Mucosa of gallbladder (tissue), 1 donor: ENCODE measurements around the gene RFC1. TPM values are rescaled to one million over a fixed set of nuclear protein-coding genes. Genes with fewer than 3 reads are reported as not detected.
A peak's percentile ranks its signal among the peaks of the same experiment; 100 is the strongest.
"Not testable (repeated sequence)": the region's sequence is repeated elsewhere in the genome, so short reads cannot be mapped to it uniquely, and the experiment has no call there.

Experiments used
- DNase-seq: peaks from one replicate; pipeline ENCODE4 v3.0.0-alpha.2; 2020; ENCODE audit warnings: low spot score
- total RNA-seq: library from RNA; stranded (reverse); gene quantifications from one replicate; pipeline ENCODE4 v1.2.1, GENCODE V29; 2021
- donor health status: DM: no; HTN: no; CAD: no.

The RFC1 gene
- 31.0 TPM for total RNA-seq

- peak; percentile 93 for DNase-seq
These were observed at the start of gene RFC1 for GRCh38 chr4:39365830-39366771. Gene RFC1 (minus strand): TSS chr4:39366362. CDS start chr4:39366241, 121 bp downstream.

- DNase-seq = no peak
These were observed 49.6 kb upstream of the RFC1 start for GRCh38 chr4:39415678-39416283.

GRCh38 chr4:39411561-39411960, 45.4 kb upstream of the RFC1 start:
- DNase-seq = not testable (repeated sequence)

- DNase-seq = no peak
These were observed 44.3 kb upstream of the RFC1 start for GRCh38 chr4:39410415-39410814.

GRCh38 chr4:39407584-39407885, 41.4 kb upstream of the RFC1 start:
- no peak for DNase-seq

GRCh38 chr4:39406763-39407583, 40.8 kb upstream of the RFC1 start, which contains the start of gene KLB:
Gene KLB (plus strand): TSS chr4:39406930. CDS start chr4:39406950, 20 bp downstream.
- no peak for DNase-seq

- not testable (repeated sequence) for DNase-seq
These were observed 35.5 kb upstream of the RFC1 start for GRCh38 chr4:39401640-39402039.

GRCh38 chr4:39394706-39395105, 28.5 kb upstream of the RFC1 start:
- DNase-seq = no peak

GRCh38 chr4:39390603-39391002, 24.4 kb upstream of the RFC1 start:
- DNase-seq = no peak

GRCh38 chr4:39384563-39384962, 18.4 kb upstream of the RFC1 start:
- DNase-seq = no peak

GRCh38 chr4:39383690-39384089, 17.5 kb upstream of the RFC1 start:
- no peak for DNase-seq

- DNase-seq = no peak
These were observed 9.3 kb upstream of the RFC1 start for GRCh38 chr4:39375478-39375877.

GRCh38 chr4:39371209-39371608, 5.0 kb upstream of the RFC1 start:
- not testable (repeated sequence) for DNase-seq

GRCh38 chr4:39369301-39369700, 3.1 kb upstream of the RFC1 start:
- DNase-seq = no peak

GRCh38 chr4:39367166-39367565, 1.0 kb upstream of the RFC1 start:
- no peak for DNase-seq

- no peak for DNase-seq
These were observed 802 bp downstream of the RFC1 start for GRCh38 chr4:39365360-39365759.

GRCh38 chr4:39363773-39364393, 2.3 kb downstream of the RFC1 start:
- DNase-seq = no peak

GRCh38 chr4:39362827-39363226, 3.3 kb downstream of the RFC1 start:
- no peak for DNase-seq

- DNase-seq = not testable (repeated sequence)
These were observed 5.6 kb downstream of the RFC1 start for GRCh38 chr4:39360611-39361010.

GRCh38 chr4:39357002-39357401, 9.2 kb downstream of the RFC1 start:
- no peak for DNase-seq

- DNase-seq = no peak
These were observed 12.0 kb downstream of the RFC1 start for GRCh38 chr4:39354254-39354552.
